GM21619 (cell line): ENCODE results near the gene ZFP91.
"Not testable (repeated sequence)": the region's sequence is repeated elsewhere in the genome, so short reads cannot be mapped to it uniquely, and the experiment has no call there.

Experiments used
- ATAC-seq: cut with Tn5 transposase; IDR thresholded peaks from one replicate; pipeline ENCODE4 v1.9.1; 2021; ENCODE audit not compliant: unreplicated experiment

Gene ZFP91

GRCh38 chr11:58578635-58579191 is at the start of gene ZFP91:
ZFP91 (plus strand) TSS chr11:58579063; CDS start chr11:58579282, 219 bp downstream.
- ATAC-seq: peak; percentile 27

- ATAC-seq: no peak
Observed at GRCh38 chr11:58530236-58530635, 48.6 kb upstream of the ZFP91 start.

GRCh38 chr11:58531865-58532341 is 47.0 kb upstream of the ZFP91 start:
- no peak for ATAC-seq

GRCh38 chr11:58546841-58547240 is 32.0 kb upstream of the ZFP91 start:
- ATAC-seq: no peak

- ATAC-seq: no peak
Observed at GRCh38 chr11:58549644-58550043, 29.2 kb upstream of the ZFP91 start.

DNA sequence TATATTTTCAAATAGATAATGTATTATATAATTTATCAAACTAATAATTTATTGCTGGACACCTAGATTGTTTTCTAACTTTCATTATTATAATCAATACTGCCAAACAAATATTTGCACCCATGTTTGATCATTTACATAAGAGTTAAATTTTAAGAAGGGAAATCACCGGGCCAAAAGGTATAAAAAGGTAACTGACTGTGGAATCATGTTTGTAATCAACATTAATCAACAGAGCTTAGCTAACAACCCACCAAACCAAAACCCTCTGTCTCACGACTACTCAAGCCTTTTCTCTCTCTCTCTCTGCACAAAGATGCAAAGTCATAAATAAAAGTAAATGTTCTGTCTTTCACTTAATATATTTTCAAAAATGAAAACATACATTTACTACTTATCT is 18.0 kb upstream of the ZFP91 start:
- no peak for ATAC-seq

- no peak for ATAC-seq
Observed at GRCh38 chr11:58561394-58562098, 17.3 kb upstream of the ZFP91 start.

DNA sequence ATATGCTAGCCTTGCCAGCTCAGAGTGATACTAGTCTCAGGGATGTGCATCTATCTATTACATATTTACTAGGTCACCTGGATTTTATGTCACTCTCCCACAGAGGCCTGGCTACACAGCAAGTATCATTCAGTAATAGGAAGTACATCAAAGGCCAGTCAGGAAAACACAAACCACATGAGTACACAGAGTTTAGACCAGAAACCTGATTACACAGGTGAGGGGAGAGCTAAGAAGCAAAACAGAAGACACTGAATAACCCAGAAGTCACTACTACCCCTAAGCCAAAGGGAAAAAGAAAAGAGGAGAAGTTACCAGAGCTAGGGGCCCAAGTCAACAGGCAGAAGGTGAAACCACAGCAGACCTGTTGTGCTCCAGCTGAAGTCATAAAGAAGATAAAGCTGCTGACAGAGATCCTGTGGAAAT is 16.5 kb upstream of the ZFP91 start:
- ATAC-seq: peak; percentile 92

GRCh38 chr11:58564231-58564630 is 14.6 kb upstream of the ZFP91 start:
- ATAC-seq: no peak

DNA sequence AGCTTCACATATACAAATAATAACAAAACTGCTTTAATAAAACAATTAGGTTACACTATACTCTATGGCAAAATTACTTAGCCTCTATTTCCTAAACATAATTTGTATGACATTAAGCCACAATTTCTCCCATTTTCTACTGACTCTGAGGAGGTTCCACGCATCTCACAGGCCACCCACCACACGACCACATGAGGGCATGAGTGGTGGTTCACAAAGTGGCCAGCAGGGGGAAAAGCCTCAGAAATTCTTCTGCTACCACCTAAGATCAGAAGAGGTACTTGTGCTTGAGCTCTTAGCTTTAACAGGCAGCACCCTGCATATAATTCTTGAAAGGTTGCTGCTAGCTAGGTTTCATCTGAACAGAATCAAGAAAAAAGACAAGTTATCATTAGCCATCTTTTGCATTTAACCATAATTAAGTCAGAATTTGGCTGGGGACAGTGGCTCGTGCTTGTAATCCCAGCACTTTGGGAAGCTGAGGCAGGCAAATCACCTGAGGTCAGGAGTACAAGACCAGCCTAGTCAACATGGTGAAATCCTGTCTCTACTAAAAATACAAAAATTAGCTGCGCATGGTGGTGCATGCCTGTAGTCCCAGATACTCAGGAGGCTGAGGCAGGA is 10.9 kb upstream of the ZFP91 start:
- ATAC-seq: peak; percentile 92

DNA sequence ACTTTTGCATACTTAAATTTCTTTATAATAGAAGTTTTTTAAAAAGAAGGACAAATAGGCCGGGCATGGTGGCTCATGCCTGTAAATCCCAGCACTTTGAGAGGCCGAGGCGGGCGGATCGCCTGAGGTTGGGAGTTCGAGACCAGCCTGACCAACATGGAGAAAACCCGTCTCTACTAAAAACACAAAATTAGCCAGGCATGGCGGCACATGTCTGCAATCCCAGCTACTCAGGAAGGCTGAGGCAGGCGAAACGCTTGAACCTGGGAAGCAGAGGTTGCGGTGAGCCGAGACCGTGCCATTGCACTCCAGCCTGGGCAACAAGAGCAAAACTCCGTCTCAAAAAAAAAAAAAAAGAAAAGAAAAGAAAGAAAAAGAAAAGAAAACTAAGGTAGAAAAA is 6.0 kb upstream of the ZFP91 start:
- not testable (repeated sequence) for ATAC-seq

DNA sequence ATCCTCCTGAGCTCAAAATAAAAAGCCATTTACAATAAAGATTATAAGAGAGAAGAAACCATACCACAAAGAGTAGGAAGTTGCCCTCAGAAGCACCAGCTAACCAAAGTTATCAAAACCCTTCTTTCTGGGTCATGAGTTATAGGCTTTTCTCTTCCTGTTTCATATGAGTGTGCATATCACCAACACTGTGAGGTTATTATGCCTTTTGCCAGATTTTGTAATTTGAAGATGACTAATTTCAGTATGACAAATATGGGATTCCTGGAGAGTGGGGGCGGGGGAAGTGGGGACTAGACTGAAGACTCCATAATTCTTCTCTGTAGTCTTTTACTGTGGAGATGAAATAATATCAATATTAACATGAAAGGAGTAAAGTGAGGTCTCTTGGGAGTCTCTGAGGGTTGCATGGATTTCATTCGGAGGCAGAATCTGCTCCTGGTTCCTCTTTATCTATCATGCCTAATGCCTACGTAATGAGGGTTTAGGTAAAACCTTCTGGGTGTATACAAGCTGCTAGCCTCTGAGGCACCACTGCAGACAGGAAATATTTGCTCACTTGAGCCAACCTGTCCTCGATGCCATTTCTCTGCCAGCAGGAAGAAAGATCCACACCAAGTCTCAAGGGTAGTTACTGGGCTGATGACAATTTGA is 5.3 kb upstream of the ZFP91 start:
- peak; percentile 20 for ATAC-seq

DNA sequence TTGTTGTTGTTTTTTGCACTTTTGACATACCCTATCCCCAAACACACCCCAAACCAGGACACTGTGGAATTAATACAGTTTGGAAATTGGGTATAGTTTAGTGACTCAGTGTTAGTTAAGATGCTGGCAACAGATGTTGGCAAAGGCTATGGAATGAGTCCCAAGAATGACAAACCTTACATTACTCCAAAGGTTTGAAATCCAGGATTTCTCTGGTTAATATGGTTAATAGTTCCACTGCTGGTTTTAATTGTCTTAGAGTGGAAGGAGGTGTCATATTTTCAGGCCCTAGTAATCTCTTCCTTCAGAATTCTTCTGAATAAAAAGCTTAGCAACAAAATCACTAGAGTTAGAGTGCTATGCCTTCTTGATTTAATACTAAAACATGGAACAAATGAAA is 4.0 kb upstream of the ZFP91 start:
- ATAC-seq: no peak

DNA sequence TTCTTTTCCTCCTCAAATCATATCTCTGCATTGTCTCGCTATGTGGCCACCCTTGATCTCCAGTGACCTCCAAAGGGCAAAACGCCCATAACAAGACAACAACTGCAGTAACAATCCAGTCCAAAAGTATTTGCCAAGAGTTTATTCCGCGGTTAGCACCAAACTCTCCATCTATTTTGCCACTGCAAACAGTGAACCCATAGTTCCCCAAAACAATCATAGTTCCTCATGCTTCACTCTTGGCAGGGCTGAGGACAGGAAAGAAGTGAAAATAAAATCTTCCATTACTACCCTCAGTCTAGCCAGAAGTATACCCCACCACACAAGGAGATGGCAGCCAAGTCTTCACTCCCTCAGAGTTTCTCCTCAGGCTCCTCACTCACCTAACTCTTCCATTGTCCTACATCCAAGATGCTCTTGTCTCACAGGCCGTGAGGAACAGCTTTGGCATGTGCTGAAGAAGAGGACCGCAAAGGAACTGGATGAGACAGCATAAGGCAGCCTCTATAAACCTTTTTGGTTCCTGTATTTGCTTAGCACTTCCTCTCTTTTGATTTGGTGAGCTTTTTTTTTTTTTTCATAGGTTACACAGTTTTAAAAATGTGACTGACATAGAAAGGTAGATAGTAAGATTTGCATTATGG is 3.4 kb upstream of the ZFP91 start, which contains the start of gene LPXN:
TSS of gene LPXN (minus strand) at position 480 of the 644 bp plus-strand sequence. CDS start at position 396, 84 bp downstream.
- no peak for ATAC-seq

DNA sequence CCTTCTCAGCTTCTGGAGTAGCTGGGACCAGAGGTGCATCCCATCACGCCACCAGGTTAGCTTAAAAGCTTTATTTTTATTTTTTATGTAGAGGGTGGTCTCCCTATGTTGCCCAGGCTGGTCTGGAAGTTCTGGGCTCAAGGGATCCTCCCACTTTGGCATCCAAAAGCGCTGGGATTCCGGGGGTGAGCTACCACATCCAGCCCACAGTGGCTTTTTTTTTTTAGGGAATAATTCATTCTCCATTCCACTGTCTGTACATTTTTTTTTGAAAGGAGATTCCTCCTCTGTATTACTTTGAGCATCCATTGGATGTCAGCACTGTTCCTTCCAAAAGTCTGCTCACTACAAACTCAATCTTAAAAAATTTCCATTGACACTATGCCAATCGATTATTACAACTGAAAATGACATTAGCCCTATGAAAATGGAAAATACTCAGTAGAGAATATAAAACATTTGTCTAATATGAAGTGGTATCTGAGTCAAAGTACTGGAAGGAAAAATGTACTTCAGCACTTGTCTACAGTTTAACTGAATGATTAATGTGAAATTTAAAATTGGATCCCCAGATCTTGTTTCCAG is 1.9 kb upstream of the ZFP91 start:
- no peak for ATAC-seq

DNA sequence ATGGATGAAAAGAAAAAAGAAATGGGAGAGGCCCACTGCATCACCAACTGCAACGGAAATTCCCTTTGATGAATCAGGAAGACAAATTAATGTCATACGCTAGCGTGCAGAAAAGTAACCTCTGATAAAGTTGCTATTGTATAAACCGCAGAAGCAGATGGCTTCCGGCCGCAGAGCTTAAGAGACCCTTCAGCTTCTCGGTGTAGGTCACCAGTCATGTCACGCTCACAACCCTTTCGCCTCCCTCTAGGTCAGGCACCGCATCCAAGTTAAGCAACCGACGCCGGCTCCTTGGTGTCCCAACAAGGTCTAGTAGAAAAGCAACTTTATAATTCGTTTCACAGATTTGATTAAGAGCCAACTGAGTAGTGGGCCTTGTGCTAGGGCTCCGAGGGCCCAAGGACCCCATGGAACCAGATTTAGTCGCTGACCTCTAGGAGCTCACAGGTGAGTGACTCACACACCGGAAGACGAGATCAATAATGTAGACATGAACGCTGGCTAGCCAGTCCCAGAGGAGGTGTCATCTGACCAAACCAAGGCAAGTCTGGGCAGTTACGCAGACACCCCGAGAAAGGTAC is 1.2 kb upstream of the ZFP91 start:
- peak; percentile 47 for ATAC-seq

- ATAC-seq: no peak
Observed at GRCh38 chr11:58578136-58578634, 678 bp upstream of the ZFP91 start.

GRCh38 chr11:58579192-58580129 is 598 bp downstream of the ZFP91 start:
- peak; percentile 38 for ATAC-seq

- no peak for ATAC-seq
Observed at GRCh38 chr11:58580311-58580710, 1.4 kb downstream of the ZFP91 start.
